ENCODE results near the gene NGLY1.
A peak's percentile ranks its signal among the peaks of the same experiment; 100 is the strongest.

Gene NGLY1

GRCh38 chr3:25783661-25784512, 644 bp upstream of the NGLY1 start:
- peak in 1 of 2 donors; percentile 4 for DNase-seq

- no peak for DNase-seq
These were observed 656 bp downstream of the NGLY1 start for GRCh38 chr3:25782636-25782937.

GRCh38 chr3:25781758-25782594, 1.3 kb downstream of the NGLY1 start:
- no peak for DNase-seq

- DNase-seq: no peak
These were observed 2.0 kb downstream of the NGLY1 start for GRCh38 chr3:25781145-25781757.

GRCh38 chr3:25780618-25781017, 2.6 kb downstream of the NGLY1 start:
- no peak for DNase-seq

- DNase-seq: no peak
These were observed 7.3 kb downstream of the NGLY1 start for GRCh38 chr3:25775936-25776335.

GRCh38 chr3:25768851-25769250, 14.4 kb downstream of the NGLY1 start:
- DNase-seq: no peak

- no peak for DNase-seq
These were observed 31.5 kb downstream of the NGLY1 start for GRCh38 chr3:25751725-25752124.

- DNase-seq: no peak
These were observed 32.2 kb downstream of the NGLY1 start for GRCh38 chr3:25751048-25751447.

- no peak for DNase-seq
These were observed 34.1 kb downstream of the NGLY1 start for GRCh38 chr3:25749031-25749581.

- no peak for DNase-seq
These were observed 35.1 kb downstream of the NGLY1 start for GRCh38 chr3:25748189-25748588.

GRCh38 chr3:25747033-25747432, 36.2 kb downstream of the NGLY1 start:
- DNase-seq: no peak

GRCh38 chr3:25744470-25744869, 38.8 kb downstream of the NGLY1 start:
- DNase-seq: no peak

- no peak for DNase-seq
These were observed 55.1 kb downstream of the NGLY1 start for GRCh38 chr3:25728101-25728500.

GRCh38 chr3:25727316-25727715, 55.9 kb downstream of the NGLY1 start:
- DNase-seq: no peak

GRCh38 chr3:25725810-25726209, 57.4 kb downstream of the NGLY1 start:
- DNase-seq: no peak

GRCh38 chr3:25724948-25725645, 58.1 kb downstream of the NGLY1 start:
- no peak for DNase-seq

GRCh38 chr3:25723802-25724201, 59.4 kb downstream of the NGLY1 start:
- no peak for DNase-seq

- DNase-seq: no peak
These were observed 63.9 kb downstream of the NGLY1 start for GRCh38 chr3:25719321-25719720.

- no peak for DNase-seq
These were observed 69.8 kb downstream of the NGLY1 start for GRCh38 chr3:25713341-25713985.

- no peak for DNase-seq
These were observed 72.2 kb downstream of the NGLY1 start for GRCh38 chr3:25711090-25711489.

GRCh38 chr3:25708036-25708435, 75.2 kb downstream of the NGLY1 start:
- no peak for DNase-seq
